Neural progenitor cell (in vitro differentiated cells): ENCODE results near the gene DLL1. TPM values are rescaled to one million over a fixed set of nuclear protein-coding genes. Genes with fewer than 3 reads are reported as not detected.
A peak's percentile ranks its signal among the peaks of the same experiment; 100 is the strongest.

Source experiments
- DNase-seq: peaks from one replicate; pipeline ENCODE4 v3.0.0-alpha.2; 2016; ENCODE audit warnings: low spot score
- H2AFZ ChIP-seq: fragments of 200-600 bp; sonication (generic); replicated peaks from 2 replicates; pipeline ENCODE4 v1.6.1; 2016; ENCODE audit warnings: antibody characterized with exemption
- H3F3A ChIP-seq: fragments of 200-600 bp; sonication (generic); 2 replicates; pipeline ENCODE4 v1.6.1; 2016; ENCODE audit warnings: antibody characterized with exemption, low read depth
- H3K27ac ChIP-seq: fragments of 200-600 bp; sonication (generic); 2 replicates; pipeline ENCODE4 v1.5.1; 2016; ENCODE audit warnings: mild to moderate bottlenecking
- H3K27me3 ChIP-seq: fragments of 200-600 bp; sonication (generic); 2 replicates; pipeline ENCODE4 v1.6.1; 2016; ENCODE audit warnings: mild to moderate bottlenecking, moderate library complexity
- H3K36me3 ChIP-seq: fragments of 200-600 bp; sonication (generic); 2 replicates; pipeline ENCODE4 v1.5.1; 2016
- H3K4me1 ChIP-seq: fragments of 200-600 bp; sonication (generic); 2 replicates; pipeline ENCODE4 v1.6.1; 2016; ENCODE audit warnings: mixed run types
- H3K4me2 ChIP-seq: fragments of 200-600 bp; sonication (generic); 2 replicates; pipeline ENCODE4 v1.6.1; 2016
- H3K4me3 ChIP-seq: fragments of 200-600 bp; sonication (generic); 2 replicates; pipeline ENCODE4 v1.5.1; 2016
- H3K79me2 ChIP-seq: fragments of 200-600 bp; sonication (generic); 2 replicates; pipeline ENCODE4 v1.6.1; 2016; ENCODE audit warnings: low read depth
- H3K9ac ChIP-seq: fragments of 200-600 bp; sonication (generic); 2 replicates; pipeline ENCODE4 v1.6.1; 2016
- H3K9me3 ChIP-seq: fragments of 200-600 bp; sonication (generic); 2 replicates; pipeline ENCODE4 v1.5.1; 2016; ENCODE audit warnings: low read depth
- H4K20me1 ChIP-seq: fragments of 200-600 bp; sonication (generic); 2 replicates; pipeline ENCODE4 v1.6.1; 2016; ENCODE audit warnings: low read depth
- H3K27ac Mint-ChIP-seq: 3 replicates; pipeline ENCODE4 v1.8.0; 2021; ENCODE audit warnings: mixed read lengths
- H3K27me3 Mint-ChIP-seq: 2 replicates; pipeline ENCODE4 v1.8.0; 2022; ENCODE audit warnings: low read depth, mild to moderate bottlenecking, inconsistent platforms, moderate library complexity, mixed read lengths; ENCODE audit not compliant: insufficient read depth
- H3K36me3 Mint-ChIP-seq: 3 replicates; pipeline ENCODE4 v1.8.0; 2021; ENCODE audit warnings: mixed read lengths
- H3K4me1 Mint-ChIP-seq: 3 replicates; pipeline ENCODE4 v1.8.0; 2021; ENCODE audit warnings: mixed read lengths
- H3K4me3 Mint-ChIP-seq: 3 replicates; pipeline ENCODE4 v1.8.0; 2021; ENCODE audit warnings: mild to moderate bottlenecking, moderate library complexity, mixed read lengths
- H3K9me3 Mint-ChIP-seq: 3 replicates; pipeline ENCODE4 v1.8.0; 2020; ENCODE audit warnings: mixed read lengths
- CTCF ChIP-seq: fragments of 200-600 bp; sonication (generic); IDR thresholded peaks from 2 replicates; pipeline ENCODE4 v1.5.1; 2017; ENCODE audit warnings: antibody characterized with exemption, mild to moderate bottlenecking
- EZH2 ChIP-seq: fragments of 200-600 bp; sonication (generic); IDR thresholded peaks from 2 replicates; pipeline ENCODE4 v1.6.1; 2017; ENCODE audit warnings: antibody characterized with exemption, mild to moderate bottlenecking, moderate library complexity
- EZH2phosphoT487 ChIP-seq: fragments of 200-600 bp; sonication (generic); IDR thresholded peaks from 2 replicates; pipeline ENCODE4 v1.6.1; 2017; ENCODE audit warnings: antibody characterized with exemption
- total RNA-seq: library from RNA; depleted of rRNA; stranded (reverse); fragments of >200 nt; gene quantifications from 2 replicates; pipeline ENCODE4 v1.2.3, GENCODE V29; 2015; ENCODE audit warnings: low replicate concordance

DLL1 gene
- total RNA-seq, 1 donor from 2014 or later = 35.9 TPM

- peak; percentile 89 for DNase-seq
Observed at GRCh38 chr6:170296746-170297575, 6.1 kb upstream of the DLL1 start.

GRCh38 chr6:170296423-170296745 lies 5.5 kb upstream of the DLL1 start:
- Histone ChIP-seq H2AFZ (no peak overlapping the region), H3K4me1 (peaks cover 64% of the 10 kb centered on the region), H3K79me2 (no peaks in the 10 kb centered on the region), H3F3A (peaks cover 73% of the 10 kb centered on the region), H4K20me1 (no peaks in the 10 kb centered on the region), H3K36me3 (no peaks in the 10 kb centered on the region), H3K9ac (no peak overlapping the region), H3K4me2 (peak overlapping the region; percentile 100), H3K9me3 (no peaks in the 10 kb centered on the region), H3K4me3 (peak overlapping the region; percentile 94), H3K27me3 (peaks cover 27% of the 10 kb centered on the region), H3K27ac (peak overlapping the region; percentile 87)
- Mint-ChIP-seq H3K27ac (no peak overlapping the region), H3K4me1 (peaks cover 66% of the 10 kb centered on the region), H3K36me3 (peaks cover 9% of the 10 kb centered on the region), H3K9me3 (peaks cover 13% of the 10 kb centered on the region), H3K4me3 (no peak overlapping the region), H3K27me3 (peaks cover 20% of the 10 kb centered on the region)
- no peak for TF ChIP-seq CTCF
- TF ChIP-seq EZH2phosphoT487 = no peak
- no peak for TF ChIP-seq EZH2
- peak; percentile 91 for DNase-seq

More at GRCh38 chr6:170296746-170297575, 6.1 kb upstream of the DLL1 start:
- Histone ChIP-seq H3F3A (peaks cover 68% of the 10 kb centered on the region), H3K4me2 (peak overlapping the region; percentile 100), H2AFZ (no peak overlapping the region), H3K27ac (peak overlapping the region; percentile 87), H3K9me3 (no peaks in the 10 kb centered on the region), H4K20me1 (no peaks in the 10 kb centered on the region), H3K36me3 (no peaks in the 10 kb centered on the region), H3K27me3 (peaks cover 23% of the 10 kb centered on the region), H3K79me2 (no peaks in the 10 kb centered on the region), H3K4me1 (peaks cover 63% of the 10 kb centered on the region), H3K9ac (no peak overlapping the region), H3K4me3 (peak overlapping the region; percentile 94)
- TF ChIP-seq CTCF (peak; percentile 49), EZH2phosphoT487 (no peak)
- H3K9me3 Mint-ChIP-seq = peaks cover 19% of the 10 kb centered on the region
- no peak overlapping the region for H3K27ac Mint-ChIP-seq
- peaks cover 14% of the 10 kb centered on the region for H3K36me3 Mint-ChIP-seq
- peaks cover 63% of the 10 kb centered on the region for H3K4me1 Mint-ChIP-seq
- H3K27me3 Mint-ChIP-seq = peaks cover 17% of the 10 kb centered on the region
- peak overlapping the region; percentile 78 for H3K4me3 Mint-ChIP-seq

- Mint-ChIP-seq H3K27ac (no peak overlapping the region), H3K36me3 (peaks cover 8% of the 10 kb centered on the region), H3K9me3 (peaks cover 8% of the 10 kb centered on the region), H3K4me3 (peak overlapping the region; percentile 83), H3K4me1 (peaks cover 66% of the 10 kb centered on the region), H3K27me3 (peaks cover 20% of the 10 kb centered on the region)
- peak overlapping the region; percentile 100 for H3K4me2 ChIP-seq
- H3K27me3 ChIP-seq = peaks cover 27% of the 10 kb centered on the region
- H2AFZ ChIP-seq = no peak overlapping the region
- DNase-seq = peak; percentile 95
- peaks cover 64% of the 10 kb centered on the region for H3K4me1 ChIP-seq
- no peak overlapping the region for H3K9ac ChIP-seq
- peak overlapping the region; percentile 47 for H3K27ac ChIP-seq
- peak; percentile 27 for TF ChIP-seq EZH2phosphoT487
- TF ChIP-seq CTCF = no peak
- TF ChIP-seq EZH2 = peak; percentile 15
- H3K79me2 ChIP-seq = no peaks in the 10 kb centered on the region
- no peaks in the 10 kb centered on the region for H4K20me1 ChIP-seq
- no peaks in the 10 kb centered on the region for H3K9me3 ChIP-seq
- H3K36me3 ChIP-seq = no peaks in the 10 kb centered on the region
- H3F3A ChIP-seq = peaks cover 77% of the 10 kb centered on the region
- peak overlapping the region; percentile 94 for H3K4me3 ChIP-seq
Observed at GRCh38 chr6:170295510-170296422, 4.9 kb upstream of the DLL1 start.
